ENCODE measurements around the gene TSPAN13. TPM values are rescaled to one million over a fixed set of nuclear protein-coding genes. Genes with fewer than 3 reads are reported as not detected.

The TSPAN13 gene
- total RNA-seq, 1 donor from 2014 or later, result 81.1 TPM

DNA sequence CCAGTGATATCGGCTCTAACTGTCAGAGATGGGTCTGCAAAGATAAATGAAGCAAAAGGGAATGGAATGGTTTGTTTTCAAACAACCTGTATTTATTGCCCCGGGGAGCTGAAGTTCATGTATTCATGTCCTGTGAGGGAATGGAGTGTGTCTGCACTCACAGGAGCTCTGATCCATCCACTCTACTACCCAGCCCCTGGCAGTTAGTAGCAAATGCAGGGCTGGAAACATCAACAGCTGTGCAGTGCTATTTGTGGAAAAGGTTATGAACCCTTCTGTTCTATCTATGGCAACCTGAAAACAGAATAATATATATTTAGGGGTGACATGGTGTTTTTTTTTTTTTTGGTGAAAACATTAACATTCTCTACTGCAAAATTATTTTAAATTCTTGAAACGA, 41.4 kb downstream of the TSPAN13 start:
- Mint-ChIP-seq H3K9me3 (ENCODE audit: unreplicated experiment) (peaks cover 4% of the 10 kb centered on the region), H3K4me3 (ENCODE audit: unreplicated experiment) (peak overlapping the region; percentile 48), H3K36me3 (ENCODE audit: unreplicated experiment) (no peaks in the 10 kb centered on the region), H3K27ac (ENCODE audit: unreplicated experiment) (peak overlapping the region; percentile 64), H3K4me1 (ENCODE audit: low read depth, unreplicated experiment) (peaks cover 23% of the 10 kb centered on the region), H3K27me3 (ENCODE audit: unreplicated experiment) (no peaks in the 10 kb centered on the region)
- TF ChIP-seq, protein P1, sequence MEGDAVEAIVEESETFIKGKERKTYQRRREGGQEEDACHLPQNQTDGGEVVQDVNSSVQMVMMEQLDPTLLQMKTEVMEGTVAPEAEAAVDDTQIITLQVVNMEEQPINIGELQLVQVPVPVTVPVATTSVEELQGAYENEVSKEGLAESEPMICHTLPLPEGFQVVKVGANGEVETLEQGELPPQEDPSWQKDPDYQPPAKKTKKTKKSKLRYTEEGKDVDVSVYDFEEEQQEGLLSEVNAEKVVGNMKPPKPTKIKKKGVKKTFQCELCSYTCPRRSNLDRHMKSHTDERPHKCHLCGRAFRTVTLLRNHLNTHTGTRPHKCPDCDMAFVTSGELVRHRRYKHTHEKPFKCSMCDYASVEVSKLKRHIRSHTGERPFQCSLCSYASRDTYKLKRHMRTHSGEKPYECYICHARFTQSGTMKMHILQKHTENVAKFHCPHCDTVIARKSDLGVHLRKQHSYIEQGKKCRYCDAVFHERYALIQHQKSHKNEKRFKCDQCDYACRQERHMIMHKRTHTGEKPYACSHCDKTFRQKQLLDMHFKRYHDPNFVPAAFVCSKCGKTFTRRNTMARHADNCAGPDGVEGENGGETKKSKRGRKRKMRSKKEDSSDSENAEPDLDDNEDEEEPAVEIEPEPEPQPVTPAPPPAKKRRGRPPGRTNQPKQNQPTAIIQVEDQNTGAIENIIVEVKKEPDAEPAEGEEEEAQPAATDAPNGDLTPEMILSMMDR (IDR thresholded peaks at IDR 0.05; ENCODE audit: partially characterized antibody, unreplicated experiment), result no peak
- no peak for DNase-seq

DNA sequence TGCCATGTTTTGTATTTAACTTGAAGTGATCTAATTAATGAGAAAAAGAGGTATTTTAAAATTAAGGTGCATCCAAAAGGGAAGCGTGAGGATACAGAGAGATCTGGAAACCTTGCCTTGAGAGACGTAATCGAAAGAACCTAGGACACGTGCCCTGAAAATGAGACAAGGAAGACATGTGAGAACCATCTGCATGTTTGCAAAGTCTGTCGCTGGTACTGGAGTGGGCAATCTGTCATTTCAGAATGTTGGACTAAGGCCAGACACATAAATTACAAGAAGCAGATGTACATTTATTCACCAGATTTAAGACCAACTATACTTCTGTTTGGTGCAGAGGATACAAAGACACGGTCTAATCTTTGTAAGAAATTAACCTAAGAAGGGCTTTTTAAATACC, 42.1 kb downstream of the TSPAN13 start:
- peaks cover 23% of the 10 kb centered on the region for H3K4me1 Mint-ChIP-seq (ENCODE audit: low read depth, unreplicated experiment)
- no peak for DNase-seq

DNA sequence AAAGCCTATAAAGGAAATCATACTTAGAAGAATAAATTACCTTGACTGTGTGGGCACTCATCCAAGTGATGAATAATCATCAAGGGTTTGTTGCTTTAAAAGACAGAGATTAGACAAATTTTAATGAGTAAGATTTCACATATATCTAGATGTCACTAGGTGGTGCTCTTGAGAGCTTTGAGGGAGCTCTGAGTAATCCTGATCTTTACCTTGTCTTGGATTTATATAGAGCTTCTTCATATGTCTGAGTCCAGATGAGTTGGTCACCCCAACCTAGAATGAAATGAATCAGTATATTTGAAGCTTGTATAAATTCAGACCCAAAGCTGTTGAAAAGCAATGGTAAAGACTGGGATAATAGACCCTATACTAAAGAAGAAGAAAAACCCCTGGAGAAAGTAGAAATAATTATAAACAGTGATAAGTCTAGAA, 47.6 kb downstream of the TSPAN13 start:
- H3K9me3 Mint-ChIP-seq (ENCODE audit: unreplicated experiment), result peaks cover 2% of the 10 kb centered on the region
- H3K4me3 Mint-ChIP-seq (ENCODE audit: unreplicated experiment), result no peak overlapping the region
- H3K36me3 Mint-ChIP-seq (ENCODE audit: unreplicated experiment), result no peaks in the 10 kb centered on the region
- H3K27me3 Mint-ChIP-seq (ENCODE audit: unreplicated experiment), result no peaks in the 10 kb centered on the region
- H3K4me1 Mint-ChIP-seq (ENCODE audit: low read depth, unreplicated experiment), result peaks cover 2% of the 10 kb centered on the region
- no peak overlapping the region for H3K27ac Mint-ChIP-seq (ENCODE audit: unreplicated experiment)
- no peak for DNase-seq
- TF ChIP-seq, protein P1 (IDR thresholded peaks at IDR 0.05; ENCODE audit: partially characterized antibody, unreplicated experiment), result peak; percentile 53

More for the DNA sequence above, 42.1 kb downstream of the TSPAN13 start:
- Mint-ChIP-seq H3K4me3 (ENCODE audit: unreplicated experiment) (no peak overlapping the region), H3K9me3 (ENCODE audit: unreplicated experiment) (peaks cover 4% of the 10 kb centered on the region), H3K27me3 (ENCODE audit: unreplicated experiment) (no peaks in the 10 kb centered on the region), H3K27ac (ENCODE audit: unreplicated experiment) (peak overlapping the region; percentile 75), H3K36me3 (ENCODE audit: unreplicated experiment) (no peaks in the 10 kb centered on the region)
- TF ChIP-seq, protein P1 (IDR thresholded peaks at IDR 0.05; ENCODE audit: partially characterized antibody, unreplicated experiment), result no peak

DNA sequence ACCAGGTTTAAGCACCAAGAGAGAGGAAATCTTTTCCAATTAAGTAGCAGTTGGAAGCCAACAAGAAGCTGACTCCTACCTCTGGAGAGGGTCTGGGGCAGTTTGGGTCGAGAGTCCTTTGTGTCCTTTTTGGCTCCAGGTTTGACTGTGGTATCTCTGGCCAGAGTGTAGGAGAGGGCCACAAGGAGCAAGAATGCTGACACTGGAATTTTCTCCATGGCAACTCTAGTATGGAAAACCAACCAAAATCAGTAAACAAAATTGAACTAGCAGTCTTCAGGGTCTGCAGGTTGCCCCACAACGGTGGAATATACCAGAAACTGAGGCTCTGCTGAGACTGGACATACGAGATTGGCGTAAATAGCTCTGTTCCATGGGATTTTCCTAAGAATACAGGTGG, 48.0 kb downstream of the TSPAN13 start:
- Mint-ChIP-seq H3K4me3 (ENCODE audit: unreplicated experiment) (no peak overlapping the region), H3K27ac (ENCODE audit: unreplicated experiment) (no peak overlapping the region), H3K27me3 (ENCODE audit: unreplicated experiment) (no peaks in the 10 kb centered on the region), H3K9me3 (ENCODE audit: unreplicated experiment) (peaks cover 2% of the 10 kb centered on the region), H3K36me3 (ENCODE audit: unreplicated experiment) (no peaks in the 10 kb centered on the region), H3K4me1 (ENCODE audit: low read depth, unreplicated experiment) (no peaks in the 10 kb centered on the region)
- no peak for DNase-seq
- TF ChIP-seq, protein P1 (IDR thresholded peaks at IDR 0.05; ENCODE audit: partially characterized antibody, unreplicated experiment), result no peak

DNA sequence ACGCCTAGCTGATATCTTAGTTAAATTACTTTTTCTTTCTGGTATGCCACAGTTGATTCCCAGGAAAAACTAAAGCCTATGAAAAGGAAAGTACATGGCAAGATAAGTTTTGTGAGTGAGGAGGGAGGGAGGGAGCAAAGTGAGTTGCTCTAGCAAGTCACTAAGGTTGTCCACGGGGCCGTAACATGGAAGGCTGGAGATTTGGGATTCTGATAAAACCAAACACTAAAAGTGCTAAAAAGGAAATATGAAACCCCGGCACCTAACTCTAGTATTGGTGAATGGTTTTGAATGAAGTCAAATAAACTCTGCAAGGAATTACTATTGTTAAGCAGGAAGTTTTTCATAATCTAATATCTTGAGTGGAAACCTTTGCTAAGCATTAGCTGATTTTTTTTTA, 49.6 kb downstream of the TSPAN13 start:
- H3K27me3 Mint-ChIP-seq (ENCODE audit: unreplicated experiment), result no peaks in the 10 kb centered on the region
- TF ChIP-seq, protein P1 (IDR thresholded peaks at IDR 0.05; ENCODE audit: partially characterized antibody, unreplicated experiment), result no peak
- peaks cover 2% of the 10 kb centered on the region for H3K9me3 Mint-ChIP-seq (ENCODE audit: unreplicated experiment)
- no peak for DNase-seq
- H3K4me3 Mint-ChIP-seq (ENCODE audit: unreplicated experiment), result no peak overlapping the region
- H3K27ac Mint-ChIP-seq (ENCODE audit: unreplicated experiment), result no peak overlapping the region
- no peaks in the 10 kb centered on the region for H3K36me3 Mint-ChIP-seq (ENCODE audit: unreplicated experiment)
- H3K4me1 Mint-ChIP-seq (ENCODE audit: low read depth, unreplicated experiment), result no peaks in the 10 kb centered on the region
